ENCODE data around the gene MAEA.

The MAEA gene

GRCh38 chr4:1385373-1386340, 96.0 kb downstream of the MAEA start:
- no peak overlapping the region for H3K4me3 ChIP-seq (ENCODE audit: low read depth, low read length)
- no peak for DNase-seq (ENCODE audit: low read depth)
- TF ChIP-seq, protein P1, sequence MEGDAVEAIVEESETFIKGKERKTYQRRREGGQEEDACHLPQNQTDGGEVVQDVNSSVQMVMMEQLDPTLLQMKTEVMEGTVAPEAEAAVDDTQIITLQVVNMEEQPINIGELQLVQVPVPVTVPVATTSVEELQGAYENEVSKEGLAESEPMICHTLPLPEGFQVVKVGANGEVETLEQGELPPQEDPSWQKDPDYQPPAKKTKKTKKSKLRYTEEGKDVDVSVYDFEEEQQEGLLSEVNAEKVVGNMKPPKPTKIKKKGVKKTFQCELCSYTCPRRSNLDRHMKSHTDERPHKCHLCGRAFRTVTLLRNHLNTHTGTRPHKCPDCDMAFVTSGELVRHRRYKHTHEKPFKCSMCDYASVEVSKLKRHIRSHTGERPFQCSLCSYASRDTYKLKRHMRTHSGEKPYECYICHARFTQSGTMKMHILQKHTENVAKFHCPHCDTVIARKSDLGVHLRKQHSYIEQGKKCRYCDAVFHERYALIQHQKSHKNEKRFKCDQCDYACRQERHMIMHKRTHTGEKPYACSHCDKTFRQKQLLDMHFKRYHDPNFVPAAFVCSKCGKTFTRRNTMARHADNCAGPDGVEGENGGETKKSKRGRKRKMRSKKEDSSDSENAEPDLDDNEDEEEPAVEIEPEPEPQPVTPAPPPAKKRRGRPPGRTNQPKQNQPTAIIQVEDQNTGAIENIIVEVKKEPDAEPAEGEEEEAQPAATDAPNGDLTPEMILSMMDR (IDR thresholded peaks at IDR 0.05; ENCODE audit: low read depth, low read length), result no peak
- TF ChIP-seq MYC (IDR thresholded peaks at IDR 0.05; ENCODE audit: low read depth, low read length) (no peak), POLR2A (IDR thresholded peaks at IDR 0.05; ENCODE audit: extremely low read depth, insufficient read length) (no peak)

Measured in NB4 (cell line).